Cardiac muscle cell (in vitro differentiated cells and primary cell): ENCODE measurements around the gene SLC43A1. TPM values are rescaled to one million over a fixed set of nuclear protein-coding genes. Genes with fewer than 3 reads are reported as not detected.

Experiments used
- DNase-seq, 2 donors: peaks; one replicate each; pipeline versions ENCODE4 v3.0.0 to v3.0.0-alpha.2; 2010 to 2017; ENCODE audit warnings: low read depth in 1 of 2, low spot score in 1 of 2
- H3K27ac ChIP-seq: fragments of 200-600 bp; sonication (generic); 2 replicates; pipeline ENCODE4 v1.5.1; 2016
- H3K27me3 ChIP-seq: fragments of 200-600 bp; sonication (generic); 2 replicates; pipeline ENCODE4 v1.6.0; 2016; ENCODE audit warnings: control low read depth
- H3K36me3 ChIP-seq: fragments of 200-600 bp; sonication (generic); 2 replicates; pipeline ENCODE4 v1.5.1; 2016; ENCODE audit warnings: control low read depth
- H3K4me1 ChIP-seq: fragments of 200-600 bp; sonication (generic); 2 replicates; pipeline ENCODE4 v1.8.1; 2017; ENCODE audit warnings: low read depth, mild to moderate bottlenecking, mixed run types
- H3K4me3 ChIP-seq: fragments of 200-600 bp; sonication (generic); 2 replicates; pipeline ENCODE4 v1.5.1; 2016; ENCODE audit warnings: mild to moderate bottlenecking
- H3K9me3 ChIP-seq: fragments of 200-600 bp; sonication (generic); 2 replicates; pipeline ENCODE4 v1.5.1; 2017; ENCODE audit warnings: low read depth, mild to moderate bottlenecking, control low read depth
- CTCF ChIP-seq: IDR thresholded peaks from 2 replicates; pipeline ENCODE4 v1.5.1; 2012; ENCODE audit warnings: low read depth, mild to moderate bottlenecking, low read length
- polyA plus RNA-seq: library from polyadenylated mRNA; unstranded; fragments of >200 nt; fragmentation: Nextera tagmentation; extraction: Ambion mirVana; gene quantifications from 2 replicates; pipeline ENCODE4 v1.2.1, GENCODE V29; 2016
- total RNA-seq: library from RNA; depleted of rRNA; stranded (reverse); fragments of >200 nt; gene quantifications from 2 replicates; pipeline ENCODE4 v1.2.3, GENCODE V29; 2016

SLC43A1 gene
- total and polyA plus RNA-seq, 2 experiments from 2014 or later = 11.2 to 24.6 TPM

GRCh38 chr11:57513911-57514537, 1.5 kb downstream of the SLC43A1 start:
- no peak for TF ChIP-seq CTCF
- Histone ChIP-seq H3K36me3 (no peaks in the 10 kb centered on the region), H3K4me1 (peaks cover 7% of the 10 kb centered on the region), H3K27ac (no peak overlapping the region), H3K4me3 (peak overlapping the region; percentile 48), H3K27me3 (peaks cover 13% of the 10 kb centered on the region), H3K9me3 (no peaks in the 10 kb centered on the region)
- peak; percentile 56 for DNase-seq

- no peak for TF ChIP-seq CTCF
- H3K27ac ChIP-seq = no peak overlapping the region
- DNase-seq = no peak
- no peaks in the 10 kb centered on the region for H3K9me3 ChIP-seq
- peaks cover 13% of the 10 kb centered on the region for H3K27me3 ChIP-seq
- peaks cover 7% of the 10 kb centered on the region for H3K4me1 ChIP-seq
- no peak overlapping the region for H3K4me3 ChIP-seq
- H3K36me3 ChIP-seq = no peaks in the 10 kb centered on the region
Measured at GRCh38 chr11:57513452-57513795, 2.1 kb downstream of the SLC43A1 start.

GRCh38 chr11:57512646-57513451, 2.7 kb downstream of the SLC43A1 start:
- H3K9me3 ChIP-seq = no peaks in the 10 kb centered on the region
- no peaks in the 10 kb centered on the region for H3K36me3 ChIP-seq
- no peak overlapping the region for H3K27ac ChIP-seq
- no peak overlapping the region for H3K4me3 ChIP-seq
- no peak for TF ChIP-seq CTCF
- peaks cover 13% of the 10 kb centered on the region for H3K27me3 ChIP-seq
- H3K4me1 ChIP-seq = peaks cover 7% of the 10 kb centered on the region
- DNase-seq = no peak

- no peak for DNase-seq
- peaks cover 7% of the 10 kb centered on the region for H3K27me3 ChIP-seq
- no peak overlapping the region for H3K4me3 ChIP-seq
- peaks cover 7% of the 10 kb centered on the region for H3K4me1 ChIP-seq
- no peaks in the 10 kb centered on the region for H3K36me3 ChIP-seq
- no peak for TF ChIP-seq CTCF
- no peaks in the 10 kb centered on the region for H3K9me3 ChIP-seq
- H3K27ac ChIP-seq = no peak overlapping the region
Measured at GRCh38 chr11:57511741-57512430, 3.6 kb downstream of the SLC43A1 start.

- no peak overlapping the region for H3K27ac ChIP-seq
- no peaks in the 10 kb centered on the region for H3K9me3 ChIP-seq
- H3K4me3 ChIP-seq = no peak overlapping the region
- no peaks in the 10 kb centered on the region for H3K36me3 ChIP-seq
- no peaks in the 10 kb centered on the region for H3K4me1 ChIP-seq
- H3K27me3 ChIP-seq = no peaks in the 10 kb centered on the region
- no peak for TF ChIP-seq CTCF
- no peak for DNase-seq
Measured at GRCh38 chr11:57508341-57509170, 6.9 kb downstream of the SLC43A1 start.
